Measurements from ENCODE around the gene TCF7.

DNA sequence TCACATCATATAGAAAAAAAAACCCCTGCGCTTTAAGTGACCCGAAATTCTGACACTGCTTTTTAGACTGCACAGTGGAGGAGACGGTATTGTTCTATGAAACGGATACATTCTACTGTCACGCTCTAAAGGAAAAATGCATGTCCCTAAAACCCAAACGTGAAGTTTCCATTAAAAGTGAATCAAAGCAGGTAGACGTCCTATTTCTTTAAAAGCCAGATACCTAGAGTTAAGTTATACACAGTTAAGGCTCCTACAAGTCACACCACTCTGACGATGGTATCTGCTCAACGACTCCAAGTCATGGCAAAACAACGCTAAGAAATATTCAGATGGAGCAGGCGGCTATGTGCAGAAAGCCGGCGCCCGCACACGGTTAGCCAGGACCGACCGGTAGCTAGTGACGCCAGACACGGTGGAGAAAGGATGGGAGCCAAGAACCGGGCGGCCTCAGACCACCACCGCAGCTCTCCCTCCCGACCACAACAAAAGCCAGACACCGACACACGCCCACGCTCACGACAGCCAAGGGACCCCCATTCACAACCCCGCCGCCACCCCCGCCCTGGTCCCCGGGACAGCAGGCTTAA is 61.5 kb downstream of the TCF7 start:
- TF ChIP-seq, protein P1, sequence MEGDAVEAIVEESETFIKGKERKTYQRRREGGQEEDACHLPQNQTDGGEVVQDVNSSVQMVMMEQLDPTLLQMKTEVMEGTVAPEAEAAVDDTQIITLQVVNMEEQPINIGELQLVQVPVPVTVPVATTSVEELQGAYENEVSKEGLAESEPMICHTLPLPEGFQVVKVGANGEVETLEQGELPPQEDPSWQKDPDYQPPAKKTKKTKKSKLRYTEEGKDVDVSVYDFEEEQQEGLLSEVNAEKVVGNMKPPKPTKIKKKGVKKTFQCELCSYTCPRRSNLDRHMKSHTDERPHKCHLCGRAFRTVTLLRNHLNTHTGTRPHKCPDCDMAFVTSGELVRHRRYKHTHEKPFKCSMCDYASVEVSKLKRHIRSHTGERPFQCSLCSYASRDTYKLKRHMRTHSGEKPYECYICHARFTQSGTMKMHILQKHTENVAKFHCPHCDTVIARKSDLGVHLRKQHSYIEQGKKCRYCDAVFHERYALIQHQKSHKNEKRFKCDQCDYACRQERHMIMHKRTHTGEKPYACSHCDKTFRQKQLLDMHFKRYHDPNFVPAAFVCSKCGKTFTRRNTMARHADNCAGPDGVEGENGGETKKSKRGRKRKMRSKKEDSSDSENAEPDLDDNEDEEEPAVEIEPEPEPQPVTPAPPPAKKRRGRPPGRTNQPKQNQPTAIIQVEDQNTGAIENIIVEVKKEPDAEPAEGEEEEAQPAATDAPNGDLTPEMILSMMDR (IDR thresholded peaks at IDR 0.05 in 4 of 5, conservative IDR thresholded peaks at IDR 0.05 in 1 of 5), result no peak
- no peak for TF ChIP-seq POLR2A (IDR thresholded peaks at IDR 0.05)
